ENCODE measurements around the gene KLHL26. TPM values are rescaled to one million over a fixed set of nuclear protein-coding genes. Genes with fewer than 3 reads are reported as not detected.

KLHL26 gene
- total RNA-seq, 1 donor from 2014 or later, result 5.4 TPM

DNA sequence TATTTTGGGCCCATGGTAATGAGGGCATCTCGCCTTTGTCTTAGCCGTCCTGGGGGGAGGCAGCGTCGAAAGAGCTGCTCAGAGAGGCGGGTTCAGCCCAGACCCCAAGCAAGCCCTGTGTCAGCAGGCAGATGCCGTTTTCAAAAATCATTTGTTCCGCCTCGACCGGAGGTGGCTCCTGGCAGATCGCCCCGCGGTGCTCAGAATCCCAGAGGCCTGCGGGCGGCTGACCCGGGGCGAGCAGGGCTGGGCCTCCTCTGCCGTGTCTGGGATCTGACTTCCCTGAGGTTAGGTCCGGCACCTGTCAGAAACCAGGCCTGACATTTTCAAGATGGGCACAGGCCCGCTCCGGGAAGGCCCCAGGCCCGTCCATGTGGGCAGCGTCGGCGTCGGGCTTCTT lies 82.7 kb downstream of the KLHL26 start:
- intact Hi-C loops (cut with DNase I), result no loop called here
- no peak for DNase-seq (ENCODE audit: low spot score)

Other genes with a start within 250 kb of the KLHL26 start
- gene LRRC25, start 239.4 kb upstream of the KLHL26 start, total RNA-seq, result 2.5 TPM
- 47.4 TPM for gene SSBP4, start 217.6 kb upstream of the KLHL26 start, total RNA-seq
- gene ISYNA1, start 198.9 kb upstream of the KLHL26 start, total RNA-seq, result 32.9 TPM
- gene ELL, start 115.0 kb upstream of the KLHL26 start, total RNA-seq, result 9.9 TPM
- gene FKBP8, start 93.5 kb upstream of the KLHL26 start, total RNA-seq, result 161 TPM
- gene KXD1, start 79.2 kb upstream of the KLHL26 start, total RNA-seq, result 59.6 TPM
- 573 TPM for gene UBA52, start 65.2 kb upstream of the KLHL26 start, total RNA-seq
- gene REX1BD, start 48.2 kb upstream of the KLHL26 start, total RNA-seq, result 58.9 TPM
- gene CRLF1, start 30.2 kb upstream of the KLHL26 start, total RNA-seq, result 29.6 TPM
- 3.0 TPM for gene TMEM59L, start 24.2 kb upstream of the KLHL26 start, total RNA-seq
- 8.8 TPM for gene CRTC1, start 46.7 kb downstream of the KLHL26 start, total RNA-seq
- gene COMP, start 154.3 kb downstream of the KLHL26 start, total RNA-seq, result 31.8 TPM
- 40.2 TPM for gene UPF1, start 194.9 kb downstream of the KLHL26 start, total RNA-seq